Esophagus squamous epithelium (tissue), 4 donors: ENCODE data around the gene DENND6A.

ENCODE experiments used
- POLR2A ChIP-seq, 4 donors: fragments of 450-650 bp; IDR thresholded peaks; one replicate each; pipeline ENCODE4 v1.6.1; 2017; ENCODE audit warnings: antibody characterized with exemption in 4 of 4, mild to moderate bottlenecking in 4 of 4, moderate library complexity in 3 of 4
- TF ChIP-seq, protein P1 (sequence below), 6 experiments: fragments of 450-650 bp in 4 of 6; fragments of 200-600 bp in 2 of 6; sonication (generic) in 2 of 6; IDR thresholded peaks; one replicate each; pipeline ENCODE4 v1.5.1; 2016 to 2019; ENCODE audit warnings: antibody characterized with exemption in 6 of 6, mild to moderate bottlenecking in 4 of 6, moderate library complexity in 4 of 6

- TF ChIP-seq, protein P1, sequence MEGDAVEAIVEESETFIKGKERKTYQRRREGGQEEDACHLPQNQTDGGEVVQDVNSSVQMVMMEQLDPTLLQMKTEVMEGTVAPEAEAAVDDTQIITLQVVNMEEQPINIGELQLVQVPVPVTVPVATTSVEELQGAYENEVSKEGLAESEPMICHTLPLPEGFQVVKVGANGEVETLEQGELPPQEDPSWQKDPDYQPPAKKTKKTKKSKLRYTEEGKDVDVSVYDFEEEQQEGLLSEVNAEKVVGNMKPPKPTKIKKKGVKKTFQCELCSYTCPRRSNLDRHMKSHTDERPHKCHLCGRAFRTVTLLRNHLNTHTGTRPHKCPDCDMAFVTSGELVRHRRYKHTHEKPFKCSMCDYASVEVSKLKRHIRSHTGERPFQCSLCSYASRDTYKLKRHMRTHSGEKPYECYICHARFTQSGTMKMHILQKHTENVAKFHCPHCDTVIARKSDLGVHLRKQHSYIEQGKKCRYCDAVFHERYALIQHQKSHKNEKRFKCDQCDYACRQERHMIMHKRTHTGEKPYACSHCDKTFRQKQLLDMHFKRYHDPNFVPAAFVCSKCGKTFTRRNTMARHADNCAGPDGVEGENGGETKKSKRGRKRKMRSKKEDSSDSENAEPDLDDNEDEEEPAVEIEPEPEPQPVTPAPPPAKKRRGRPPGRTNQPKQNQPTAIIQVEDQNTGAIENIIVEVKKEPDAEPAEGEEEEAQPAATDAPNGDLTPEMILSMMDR (IDR thresholded peaks at IDR 0.05) = no peak
- TF ChIP-seq POLR2A (IDR thresholded peaks at IDR 0.05) = no peak
Measured at GRCh38 chr3:57700737-57701136, 7.9 kb upstream of the DENND6A start.
